Kidney (tissue), 14 donors: ENCODE measurements around the gene PPP1R12B. TPM values are rescaled to one million over a fixed set of nuclear protein-coding genes. Genes with fewer than 3 reads are reported as not detected.

Source experiments
- DNase-seq, 5 donors: peaks; one replicate each; pipeline ENCODE4 v3.0.0-alpha.2; 2013 to 2020
- FAIRE-seq: peaks from 2 replicates; lab custom pipeline; 2012; peaks lifted over from hg19 to GRCh38; lab: Jason Lieb, UNC
- H3K27ac ChIP-seq, 2 donors: one replicate each; pipeline ENCODE4 v1.7.0; 2013; ENCODE audit warnings: low read depth in 2 of 2, low read length in 2 of 2, inconsistent platforms in 1 of 2
- H3K27me3 ChIP-seq: one replicate; pipeline ENCODE4 v1.7.1; 2013; ENCODE audit warnings: low read length, inconsistent platforms; ENCODE audit not compliant: control insufficient read depth, insufficient read depth
- H3K36me3 ChIP-seq, 3 donors: one replicate each; pipeline versions ENCODE4 v1.7.0 to v1.7.1; 2013; ENCODE audit warnings: low read length in 3 of 3, control low read depth in 1 of 3, inconsistent platforms in 1 of 3; ENCODE audit not compliant: insufficient read depth in 3 of 3, control insufficient read depth in 2 of 3
- H3K4me1 ChIP-seq, 3 donors: one replicate each; pipeline versions ENCODE4 v1.7.0 to v1.7.1; 2013; ENCODE audit warnings: low read length in 3 of 3, inconsistent platforms in 1 of 3, low read depth in 1 of 3; ENCODE audit not compliant: control insufficient read depth in 2 of 3, insufficient read depth in 2 of 3
- H3K4me3 ChIP-seq, 3 donors: one replicate each; pipeline versions ENCODE4 v1.7.0 to v1.8.1; 2013; ENCODE audit warnings: low read length in 3 of 3, control low read depth in 1 of 3, inconsistent platforms in 1 of 3
- H3K9ac ChIP-seq, 3 donors: one replicate each; pipeline versions ENCODE4 v1.7.0 to v1.7.1; 2013; ENCODE audit warnings: low read length in 3 of 3, control low read depth in 1 of 3, inconsistent platforms in 1 of 3
- H3K9me3 ChIP-seq, 3 donors: one replicate each; pipeline versions ENCODE4 v1.7.0 to v1.7.1; 2013; ENCODE audit warnings: low read length in 3 of 3, control low read depth in 1 of 3, inconsistent platforms in 1 of 3; ENCODE audit not compliant: control insufficient read depth in 2 of 3, insufficient read depth in 1 of 3
- intact Hi-C: fragments of 100-400 bp; cut with DNase I; formaldehyde crosslinking; loops from one replicate; pipeline ENCODE4 v1.11.1; 2022
- polyA plus RNA-seq: library from polyadenylated mRNA; stranded (reverse); fragments of 350-450 nt; fragmentation: Illumina TruSeq; extraction: RNeasy Lipid Tissue Mini Kit (QIAGEN cat#74804); gene quantifications from one replicate; pipeline ENCODE4 v1.2.3, GENCODE V29; 2014; ENCODE audit warnings: low read depth, low replicate concordance; ENCODE audit not compliant: insufficient read depth
- total RNA-seq: library from RNA; stranded (reverse); fragmentation: NEBNext Ultra II Directional; extraction: Animal tissue kit (Norgen Biotek cat#: 25700); gene quantifications from one replicate; pipeline ENCODE4 v1.2.1, GENCODE V29; 2021
- TF ChIP-seq, protein P1 (sequence below): IDR thresholded peaks from 3 replicates; pipeline ENCODE4 v1.5.1; 2012; ENCODE audit warnings: mild to moderate bottlenecking, moderate library complexity, borderline replicate concordance; ENCODE audit not compliant: insufficient read depth; ENCODE audit errors: extremely low read depth
- donor health status: control.
- donor health status: control.
- donor health status: control.
- donor health status: control.
- donor health status: control.
- donor health status: DM: yes; HTN: yes; CAD: no.
- donor health status: Normal renal cell carcinoma (clear cell type).

Gene PPP1R12B
- total and polyA plus RNA-seq, 2 donors from 2014 or later = 5.7 to 40.0 TPM

DNA sequence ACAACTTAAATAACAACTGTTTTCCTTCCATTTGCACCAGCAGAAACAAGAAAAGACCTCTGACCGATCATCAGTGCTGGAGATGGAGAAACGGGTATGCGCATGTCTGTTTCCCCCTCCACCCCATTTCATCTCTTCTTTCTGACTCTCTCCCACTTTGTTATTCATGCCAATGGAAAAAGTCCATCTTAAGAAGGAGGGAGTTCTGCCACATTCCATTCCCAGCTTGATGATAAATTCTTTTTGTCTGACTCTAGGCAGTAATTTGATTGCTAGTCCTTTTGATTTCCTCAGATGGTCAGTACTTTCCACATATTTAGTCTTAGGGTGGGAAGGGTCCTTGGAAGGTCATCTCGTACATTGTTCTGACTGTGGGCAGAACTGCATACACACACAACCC is 219.2 kb downstream of the PPP1R12B start:
- peak in 1 of 5 donors; percentile 47 for DNase-seq
- FAIRE-seq = no peak
- H3K9ac ChIP-seq = no peak overlapping the region
- intact Hi-C loops = no loop called here
- peaks cover 0 to 6% (median 5%) of the 10 kb centered on the region in 3 donors for H3K4me1 ChIP-seq
- no peaks in the 10 kb centered on the region for H3K27me3 ChIP-seq
- H3K4me3 ChIP-seq = no peak overlapping the region
- no peak overlapping the region for H3K27ac ChIP-seq
- peaks cover 0 to 3% (median 0%) of the 10 kb centered on the region in 3 donors for H3K36me3 ChIP-seq
- no peaks in the 10 kb centered on the region for H3K9me3 ChIP-seq
- TF ChIP-seq, protein P1, sequence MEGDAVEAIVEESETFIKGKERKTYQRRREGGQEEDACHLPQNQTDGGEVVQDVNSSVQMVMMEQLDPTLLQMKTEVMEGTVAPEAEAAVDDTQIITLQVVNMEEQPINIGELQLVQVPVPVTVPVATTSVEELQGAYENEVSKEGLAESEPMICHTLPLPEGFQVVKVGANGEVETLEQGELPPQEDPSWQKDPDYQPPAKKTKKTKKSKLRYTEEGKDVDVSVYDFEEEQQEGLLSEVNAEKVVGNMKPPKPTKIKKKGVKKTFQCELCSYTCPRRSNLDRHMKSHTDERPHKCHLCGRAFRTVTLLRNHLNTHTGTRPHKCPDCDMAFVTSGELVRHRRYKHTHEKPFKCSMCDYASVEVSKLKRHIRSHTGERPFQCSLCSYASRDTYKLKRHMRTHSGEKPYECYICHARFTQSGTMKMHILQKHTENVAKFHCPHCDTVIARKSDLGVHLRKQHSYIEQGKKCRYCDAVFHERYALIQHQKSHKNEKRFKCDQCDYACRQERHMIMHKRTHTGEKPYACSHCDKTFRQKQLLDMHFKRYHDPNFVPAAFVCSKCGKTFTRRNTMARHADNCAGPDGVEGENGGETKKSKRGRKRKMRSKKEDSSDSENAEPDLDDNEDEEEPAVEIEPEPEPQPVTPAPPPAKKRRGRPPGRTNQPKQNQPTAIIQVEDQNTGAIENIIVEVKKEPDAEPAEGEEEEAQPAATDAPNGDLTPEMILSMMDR = no peak

DNA sequence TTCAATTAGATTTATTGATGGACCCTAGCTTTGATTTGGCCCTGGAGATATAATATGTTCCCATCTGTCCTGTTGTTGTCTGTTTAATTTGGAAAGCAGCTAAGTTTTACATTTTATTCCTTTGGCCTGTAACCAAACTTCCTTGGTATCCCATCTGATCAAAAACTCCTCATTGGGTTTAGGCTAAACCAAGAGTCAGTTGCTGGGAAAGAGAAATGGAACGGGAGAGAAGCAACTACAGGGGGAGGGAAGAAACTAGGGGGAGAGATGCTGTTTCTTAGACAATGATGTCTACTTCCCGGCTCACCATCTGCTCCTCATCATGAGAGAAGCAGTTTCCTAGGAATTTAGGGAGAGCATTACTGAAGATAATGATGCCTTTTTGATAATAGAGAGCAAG is 219.9 kb downstream of the PPP1R12B start:
- no peaks in the 10 kb centered on the region for H3K27me3 ChIP-seq
- H3K36me3 ChIP-seq = peaks cover 0 to 5% (median 0%) of the 10 kb centered on the region in 3 donors
- intact Hi-C loops = no loop called here
- peak overlapping the region in 1 of 2 donors; percentile 41 for H3K27ac ChIP-seq
- no peak overlapping the region for H3K4me3 ChIP-seq
- peaks cover 0 to 6% (median 5%) of the 10 kb centered on the region in 3 donors for H3K4me1 ChIP-seq
- H3K9ac ChIP-seq = no peak overlapping the region
- DNase-seq = peak in 1 of 5 donors; percentile 71
- FAIRE-seq = no peak
- H3K9me3 ChIP-seq = no peaks in the 10 kb centered on the region
- TF ChIP-seq, protein P1 = no peak

DNA sequence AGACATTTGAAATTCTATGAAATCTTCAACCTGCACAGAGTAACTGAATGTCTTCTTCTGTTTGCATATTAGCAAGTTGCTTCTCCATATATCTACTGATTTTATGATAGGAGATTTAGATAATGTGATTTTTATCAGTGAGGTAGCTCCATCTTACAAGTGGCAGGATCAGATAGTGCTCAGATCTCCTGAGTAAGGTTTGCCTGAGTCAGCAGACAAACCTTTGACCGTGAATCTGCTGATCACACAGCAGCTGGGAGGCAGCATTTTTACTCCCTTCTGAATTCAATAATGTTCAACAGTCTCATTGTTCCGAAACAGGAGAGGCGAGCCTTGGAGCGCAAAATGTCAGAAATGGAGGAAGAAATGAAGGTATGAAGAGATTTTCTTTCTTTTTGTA is 220.3 kb downstream of the PPP1R12B start:
- H3K9ac ChIP-seq = no peak overlapping the region
- H3K4me1 ChIP-seq = peaks cover 0 to 6% (median 5%) of the 10 kb centered on the region in 3 donors
- peaks cover 0 to 5% (median 0%) of the 10 kb centered on the region in 3 donors for H3K36me3 ChIP-seq
- TF ChIP-seq, protein P1 = no peak
- H3K9me3 ChIP-seq = no peaks in the 10 kb centered on the region
- intact Hi-C loops = no loop called here
- H3K4me3 ChIP-seq = no peak overlapping the region
- no peak for DNase-seq
- peak overlapping the region in 1 of 2 donors; percentile 41 for H3K27ac ChIP-seq
- H3K27me3 ChIP-seq = no peaks in the 10 kb centered on the region
- no peak for FAIRE-seq
